GM23338 (cell line): ENCODE measurements around the gene IRF2BPL. TPM values are rescaled to one million over a fixed set of nuclear protein-coding genes. Genes with fewer than 3 reads are reported as not detected.

ENCODE experiments used
- ATAC-seq: fragments of 200-7000 bp; cut with Tn5 transposase; 3 replicates; pipeline ENCODE4 v1.9.1; 2020
- DNase-seq: peaks from one replicate; pipeline ENCODE4 v3.0.0-alpha.2; 2015; ENCODE audit warnings: low spot score
- H2AFZ ChIP-seq: fragments of 200-600 bp; sonication (generic); 2 replicates; pipeline ENCODE4 v1.8.0; 2016; ENCODE audit warnings: antibody characterized with exemption, mild to moderate bottlenecking, moderate library complexity
- H3F3A ChIP-seq: fragments of 200-600 bp; sonication (generic); replicated peaks from 2 replicates; pipeline ENCODE4 v1.8.0; 2017; ENCODE audit warnings: antibody characterized with exemption, mixed run types, low read depth
- H3K27ac ChIP-seq: fragments of 200-600 bp; sonication (generic); 2 replicates; pipeline ENCODE4 v1.6.1; 2016; ENCODE audit warnings: low read depth
- H3K27me3 ChIP-seq: fragments of 200-600 bp; sonication (generic); 2 replicates; pipeline ENCODE4 v1.8.0; 2016; ENCODE audit warnings: mild to moderate bottlenecking, mixed run types, moderate library complexity; ENCODE audit not compliant: insufficient read depth
- H3K36me3 ChIP-seq: fragments of 200-600 bp; sonication (generic); 2 replicates; pipeline ENCODE4 v1.8.0; 2016; ENCODE audit warnings: mild to moderate bottlenecking; ENCODE audit not compliant: insufficient read depth
- H3K4me1 ChIP-seq: fragments of 200-600 bp; sonication (generic); 2 replicates; pipeline ENCODE4 v1.8.0; 2016; ENCODE audit warnings: mild to moderate bottlenecking, moderate library complexity; ENCODE audit not compliant: insufficient read depth
- H3K4me2 ChIP-seq: fragments of 200-600 bp; sonication (generic); 2 replicates; pipeline ENCODE4 v1.7.1; 2017; ENCODE audit warnings: mixed run types
- H3K4me3 ChIP-seq: fragments of 200-600 bp; sonication (generic); 2 replicates; pipeline ENCODE4 v1.6.1; 2016; ENCODE audit warnings: mixed run types
- H3K79me2 ChIP-seq: fragments of 200-600 bp; sonication (generic); replicated peaks from 2 replicates; pipeline ENCODE4 v1.8.0; 2017; ENCODE audit warnings: mild to moderate bottlenecking; ENCODE audit not compliant: insufficient read depth
- H3K9me2 ChIP-seq: fragments of 200-600 bp; sonication (generic); 2 replicates; pipeline ENCODE4 v1.8.0; 2017; ENCODE audit not compliant: insufficient read depth
- H4K20me1 ChIP-seq: fragments of 200-600 bp; sonication (generic); replicated peaks from 2 replicates; pipeline ENCODE4 v1.8.0; 2017; ENCODE audit warnings: mild to moderate bottlenecking; ENCODE audit not compliant: insufficient read depth
- H3K27ac Mint-ChIP-seq: 2 replicates; pipeline ENCODE4 v1.8.0; 2020; ENCODE audit warnings: inconsistent platforms, mild to moderate bottlenecking, moderate library complexity, mixed read lengths
- H3K27me3 Mint-ChIP-seq: 3 replicates; pipeline ENCODE4 v1.8.0; 2022; ENCODE audit warnings: low read depth, mild to moderate bottlenecking, moderate library complexity, mixed read lengths, inconsistent platforms; ENCODE audit not compliant: insufficient read depth, poor library complexity
- H3K36me3 Mint-ChIP-seq: 3 replicates; pipeline ENCODE4 v1.8.0; 2021; ENCODE audit warnings: low read depth, mild to moderate bottlenecking, inconsistent platforms, moderate library complexity, mixed read lengths
- H3K4me1 Mint-ChIP-seq: 3 replicates; pipeline ENCODE4 v1.8.0; 2020; ENCODE audit warnings: mild to moderate bottlenecking, inconsistent platforms, mixed read lengths
- H3K4me3 Mint-ChIP-seq: 3 replicates; pipeline ENCODE4 v1.8.0; 2021; ENCODE audit warnings: moderate library complexity, mild to moderate bottlenecking, inconsistent platforms, mixed read lengths
- H3K9me3 Mint-ChIP-seq: 3 replicates; pipeline ENCODE4 v1.8.0; 2020; ENCODE audit warnings: moderate library complexity, mild to moderate bottlenecking, inconsistent platforms, mixed read lengths
- EZH2 ChIP-seq: fragments of 200-600 bp; sonication (generic); IDR thresholded peaks from one replicate; pipeline ENCODE4 v1.8.0; 2017; ENCODE audit warnings: antibody characterized with exemption, mild to moderate bottlenecking, low read depth; ENCODE audit not compliant: unreplicated experiment
- EZH2phosphoT487 ChIP-seq: fragments of 200-600 bp; sonication (generic); IDR thresholded peaks from one replicate; pipeline ENCODE4 v1.8.1; 2018; ENCODE audit warnings: antibody characterized with exemption; ENCODE audit not compliant: unreplicated experiment
- POLR2AphosphoS5 ChIP-seq: IDR thresholded peaks from 2 replicates; pipeline ENCODE4 v1.6.1; 2016; ENCODE audit warnings: antibody characterized with exemption, low read depth
- STAT1 ChIP-seq: IDR thresholded peaks from one replicate; pipeline ENCODE4 v1.6.1; 2016; ENCODE audit warnings: antibody characterized with exemption; ENCODE audit not compliant: unreplicated experiment
- polyA plus RNA-seq: library from polyadenylated mRNA; unstranded; fragments of >200 nt; fragmentation: Nextera tagmentation; extraction: Ambion mirVana; gene quantifications from 2 replicates; pipeline ENCODE4 v1.2.1, GENCODE V29; 2016
- total RNA-seq: library from RNA; depleted of rRNA; stranded (reverse); fragments of >200 nt; shearing (Covaris generic); gene quantifications from 2 replicates; pipeline ENCODE4 v1.2.3, GENCODE V29; 2014
- TF ChIP-seq, protein P1 (sequence below): fragments of 250-450 bp; sonication (Bioruptor Pico); IDR thresholded peaks from 2 replicates; pipeline ENCODE4 v1.5.0; 2020; ENCODE audit warnings: mild to moderate bottlenecking, moderate library complexity
- TF ChIP-seq, protein P2 (sequence below): IDR thresholded peaks from one replicate; pipeline ENCODE4 v1.6.1; 2018; ENCODE audit warnings: antibody characterized with exemption; ENCODE audit not compliant: unreplicated experiment
- TF ChIP-seq, protein P3 (sequence below), 2 experiments: fragments of 200-600 bp in 1 of 2; sonication (generic) in 1 of 2; conservative IDR thresholded peaks; 2 replicates each; pipeline versions ENCODE4 v1.5.1 to v1.6.1; 2016 to 2017; ENCODE audit warnings: antibody characterized with exemption in 2 of 2, low read depth in 2 of 2, mild to moderate bottlenecking in 2 of 2, moderate library complexity in 1 of 2

IRF2BPL gene
- total and polyA plus RNA-seq, 2 experiments from 2014 or later = 11.2 to 119 TPM

DNA sequence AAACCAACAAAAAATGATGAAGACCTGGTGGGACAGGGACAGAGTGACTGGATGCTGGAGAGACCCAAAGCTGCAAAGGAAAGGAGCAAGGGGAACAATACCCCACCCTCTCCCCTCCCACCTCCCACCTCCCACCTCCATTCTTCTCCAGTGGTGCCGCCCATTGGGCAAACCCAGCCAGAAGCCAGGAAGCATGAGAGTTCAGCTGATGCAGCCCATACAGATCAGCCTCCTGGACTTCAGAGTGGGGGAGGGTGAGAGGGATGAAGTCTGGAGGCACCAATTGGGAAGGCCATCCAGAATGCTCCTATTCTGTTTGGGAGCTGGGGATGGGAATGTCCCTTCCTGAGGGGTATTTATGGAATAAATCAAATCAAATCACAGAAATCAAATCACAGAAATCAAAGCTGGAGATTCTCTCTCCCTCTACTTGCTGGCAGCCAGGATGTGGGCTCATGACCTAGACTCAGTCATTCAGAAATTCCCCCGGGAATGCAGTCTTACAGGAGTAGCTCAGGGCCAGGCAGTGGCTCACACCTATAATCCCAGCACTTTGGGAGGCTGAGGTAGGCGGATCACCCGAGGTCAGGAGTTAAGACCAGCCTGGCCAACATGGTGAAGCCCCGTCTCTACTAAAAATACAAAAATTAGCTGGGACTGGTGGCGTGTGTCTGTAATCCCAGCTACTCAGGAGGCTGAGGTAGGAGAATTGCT, 31.1 kb downstream of the IRF2BPL start:
- peaks cover 41% of the 10 kb centered on the region for H3K4me1 ChIP-seq
- H3K9me2 ChIP-seq = no peaks in the 10 kb centered on the region
- no peaks in the 10 kb centered on the region for H3K79me2 ChIP-seq
- peaks cover 7% of the 10 kb centered on the region; the same call in 1 of the 2 replicates for H3F3A ChIP-seq
- H3K4me1 Mint-ChIP-seq = peaks cover 50% of the 10 kb centered on the region
- no peaks in the 10 kb centered on the region for H3K9me3 Mint-ChIP-seq
- no peak overlapping the region; the same call in 2 of the 3 replicates for H3K4me3 Mint-ChIP-seq
- no peaks in the 10 kb centered on the region for H3K36me3 Mint-ChIP-seq
- DNase-seq (no peak), ATAC-seq (peak; percentile 9)
- peak overlapping the region; percentile 64 for H3K4me2 ChIP-seq
- H3K27ac ChIP-seq = no peak overlapping the region
- H2AFZ ChIP-seq = 0 out of 2 replicates have a peak overlapping the region, but pooled peaks have one; percentile 52
- TF ChIP-seq, protein P1, sequence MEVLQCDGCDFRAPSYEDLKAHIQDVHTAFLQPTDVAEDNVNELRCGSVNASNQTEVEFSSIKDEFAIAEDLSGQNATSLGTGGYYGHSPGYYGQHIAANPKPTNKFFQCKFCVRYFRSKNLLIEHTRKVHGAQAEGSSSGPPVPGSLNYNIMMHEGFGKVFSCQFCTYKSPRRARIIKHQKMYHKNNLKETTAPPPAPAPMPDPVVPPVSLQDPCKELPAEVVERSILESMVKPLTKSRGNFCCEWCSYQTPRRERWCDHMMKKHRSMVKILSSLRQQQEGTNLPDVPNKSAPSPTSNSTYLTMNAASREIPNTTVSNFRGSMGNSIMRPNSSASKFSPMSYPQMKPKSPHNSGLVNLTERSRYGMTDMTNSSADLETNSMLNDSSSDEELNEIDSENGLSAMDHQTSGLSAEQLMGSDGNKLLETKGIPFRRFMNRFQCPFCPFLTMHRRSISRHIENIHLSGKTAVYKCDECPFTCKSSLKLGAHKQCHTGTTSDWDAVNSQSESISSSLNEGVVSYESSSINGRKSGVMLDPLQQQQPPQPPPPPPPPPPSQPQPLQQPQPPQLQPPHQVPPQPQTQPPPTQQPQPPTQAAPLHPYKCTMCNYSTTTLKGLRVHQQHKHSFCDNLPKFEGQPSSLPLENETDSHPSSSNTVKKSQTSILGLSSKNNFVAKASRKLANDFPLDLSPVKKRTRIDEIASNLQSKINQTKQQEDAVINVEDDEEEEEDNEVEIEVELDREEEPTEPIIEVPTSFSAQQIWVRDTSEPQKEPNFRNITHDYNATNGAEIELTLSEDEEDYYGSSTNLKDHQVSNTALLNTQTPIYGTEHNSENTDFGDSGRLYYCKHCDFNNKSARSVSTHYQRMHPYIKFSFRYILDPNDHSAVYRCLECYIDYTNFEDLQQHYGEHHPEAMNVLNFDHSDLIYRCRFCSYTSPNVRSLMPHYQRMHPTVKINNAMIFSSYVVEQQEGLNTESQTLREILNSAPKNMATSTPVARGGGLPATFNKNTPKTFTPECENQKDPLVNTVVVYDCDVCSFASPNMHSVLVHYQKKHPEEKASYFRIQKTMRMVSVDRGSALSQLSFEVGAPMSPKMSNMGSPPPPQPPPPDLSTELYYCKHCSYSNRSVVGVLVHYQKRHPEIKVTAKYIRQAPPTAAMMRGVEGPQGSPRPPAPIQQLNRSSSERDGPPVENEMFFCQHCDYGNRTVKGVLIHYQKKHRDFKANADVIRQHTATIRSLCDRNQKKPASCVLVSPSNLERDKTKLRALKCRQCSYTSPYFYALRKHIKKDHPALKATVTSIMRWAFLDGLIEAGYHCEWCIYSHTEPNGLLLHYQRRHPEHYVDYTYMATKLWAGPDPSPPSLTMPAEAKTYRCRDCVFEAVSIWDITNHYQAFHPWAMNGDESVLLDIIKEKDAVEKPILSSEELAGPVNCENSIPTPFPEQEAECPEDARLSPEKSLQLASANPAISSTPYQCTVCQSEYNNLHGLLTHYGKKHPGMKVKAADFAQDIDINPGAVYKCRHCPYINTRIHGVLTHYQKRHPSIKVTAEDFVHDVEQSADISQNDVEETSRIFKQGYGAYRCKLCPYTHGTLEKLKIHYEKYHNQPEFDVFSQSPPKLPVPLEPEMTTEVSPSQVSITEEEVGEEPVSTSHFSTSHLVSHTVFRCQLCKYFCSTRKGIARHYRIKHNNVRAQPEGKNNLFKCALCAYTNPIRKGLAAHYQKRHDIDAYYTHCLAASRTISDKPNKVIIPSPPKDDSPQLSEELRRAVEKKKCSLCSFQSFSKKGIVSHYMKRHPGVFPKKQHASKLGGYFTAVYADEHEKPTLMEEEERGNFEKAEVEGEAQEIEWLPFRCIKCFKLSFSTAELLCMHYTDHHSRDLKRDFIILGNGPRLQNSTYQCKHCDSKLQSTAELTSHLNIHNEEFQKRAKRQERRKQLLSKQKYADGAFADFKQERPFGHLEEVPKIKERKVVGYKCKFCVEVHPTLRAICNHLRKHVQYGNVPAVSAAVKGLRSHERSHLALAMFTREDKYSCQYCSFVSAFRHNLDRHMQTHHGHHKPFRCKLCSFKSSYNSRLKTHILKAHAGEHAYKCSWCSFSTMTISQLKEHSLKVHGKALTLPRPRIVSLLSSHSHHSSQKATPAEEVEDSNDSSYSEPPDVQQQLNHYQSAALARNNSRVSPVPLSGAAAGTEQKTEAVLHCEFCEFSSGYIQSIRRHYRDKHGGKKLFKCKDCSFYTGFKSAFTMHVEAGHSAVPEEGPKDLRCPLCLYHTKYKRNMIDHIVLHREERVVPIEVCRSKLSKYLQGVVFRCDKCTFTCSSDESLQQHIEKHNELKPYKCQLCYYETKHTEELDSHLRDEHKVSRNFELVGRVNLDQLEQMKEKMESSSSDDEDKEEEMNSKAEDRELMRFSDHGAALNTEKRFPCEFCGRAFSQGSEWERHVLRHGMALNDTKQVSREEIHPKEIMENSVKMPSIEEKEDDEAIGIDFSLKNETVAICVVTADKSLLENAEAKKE (CRISPR knock-in tag) = no peak
- TF ChIP-seq, protein P2, sequence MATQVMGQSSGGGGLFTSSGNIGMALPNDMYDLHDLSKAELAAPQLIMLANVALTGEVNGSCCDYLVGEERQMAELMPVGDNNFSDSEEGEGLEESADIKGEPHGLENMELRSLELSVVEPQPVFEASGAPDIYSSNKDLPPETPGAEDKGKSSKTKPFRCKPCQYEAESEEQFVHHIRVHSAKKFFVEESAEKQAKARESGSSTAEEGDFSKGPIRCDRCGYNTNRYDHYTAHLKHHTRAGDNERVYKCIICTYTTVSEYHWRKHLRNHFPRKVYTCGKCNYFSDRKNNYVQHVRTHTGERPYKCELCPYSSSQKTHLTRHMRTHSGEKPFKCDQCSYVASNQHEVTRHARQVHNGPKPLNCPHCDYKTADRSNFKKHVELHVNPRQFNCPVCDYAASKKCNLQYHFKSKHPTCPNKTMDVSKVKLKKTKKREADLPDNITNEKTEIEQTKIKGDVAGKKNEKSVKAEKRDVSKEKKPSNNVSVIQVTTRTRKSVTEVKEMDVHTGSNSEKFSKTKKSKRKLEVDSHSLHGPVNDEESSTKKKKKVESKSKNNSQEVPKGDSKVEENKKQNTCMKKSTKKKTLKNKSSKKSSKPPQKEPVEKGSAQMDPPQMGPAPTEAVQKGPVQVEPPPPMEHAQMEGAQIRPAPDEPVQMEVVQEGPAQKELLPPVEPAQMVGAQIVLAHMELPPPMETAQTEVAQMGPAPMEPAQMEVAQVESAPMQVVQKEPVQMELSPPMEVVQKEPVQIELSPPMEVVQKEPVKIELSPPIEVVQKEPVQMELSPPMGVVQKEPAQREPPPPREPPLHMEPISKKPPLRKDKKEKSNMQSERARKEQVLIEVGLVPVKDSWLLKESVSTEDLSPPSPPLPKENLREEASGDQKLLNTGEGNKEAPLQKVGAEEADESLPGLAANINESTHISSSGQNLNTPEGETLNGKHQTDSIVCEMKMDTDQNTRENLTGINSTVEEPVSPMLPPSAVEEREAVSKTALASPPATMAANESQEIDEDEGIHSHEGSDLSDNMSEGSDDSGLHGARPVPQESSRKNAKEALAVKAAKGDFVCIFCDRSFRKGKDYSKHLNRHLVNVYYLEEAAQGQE = no peak
- no peak for TF ChIP-seq EZH2phosphoT487
- TF ChIP-seq EZH2 = no peak
- no peak for TF ChIP-seq POLR2AphosphoS5
- TF ChIP-seq STAT1 = no peak
- TF ChIP-seq, protein P3, sequence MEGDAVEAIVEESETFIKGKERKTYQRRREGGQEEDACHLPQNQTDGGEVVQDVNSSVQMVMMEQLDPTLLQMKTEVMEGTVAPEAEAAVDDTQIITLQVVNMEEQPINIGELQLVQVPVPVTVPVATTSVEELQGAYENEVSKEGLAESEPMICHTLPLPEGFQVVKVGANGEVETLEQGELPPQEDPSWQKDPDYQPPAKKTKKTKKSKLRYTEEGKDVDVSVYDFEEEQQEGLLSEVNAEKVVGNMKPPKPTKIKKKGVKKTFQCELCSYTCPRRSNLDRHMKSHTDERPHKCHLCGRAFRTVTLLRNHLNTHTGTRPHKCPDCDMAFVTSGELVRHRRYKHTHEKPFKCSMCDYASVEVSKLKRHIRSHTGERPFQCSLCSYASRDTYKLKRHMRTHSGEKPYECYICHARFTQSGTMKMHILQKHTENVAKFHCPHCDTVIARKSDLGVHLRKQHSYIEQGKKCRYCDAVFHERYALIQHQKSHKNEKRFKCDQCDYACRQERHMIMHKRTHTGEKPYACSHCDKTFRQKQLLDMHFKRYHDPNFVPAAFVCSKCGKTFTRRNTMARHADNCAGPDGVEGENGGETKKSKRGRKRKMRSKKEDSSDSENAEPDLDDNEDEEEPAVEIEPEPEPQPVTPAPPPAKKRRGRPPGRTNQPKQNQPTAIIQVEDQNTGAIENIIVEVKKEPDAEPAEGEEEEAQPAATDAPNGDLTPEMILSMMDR (conservative IDR thresholded peaks at IDR 0.05; ENCODE audit: low read depth in 2 of 2) = no peak
- no peak overlapping the region for H3K27ac Mint-ChIP-seq
- no peaks in the 10 kb centered on the region for H4K20me1 ChIP-seq
- H3K27me3 ChIP-seq = no peaks in the 10 kb centered on the region
- H3K4me3 ChIP-seq = no peak overlapping the region
- no peaks in the 10 kb centered on the region for H3K36me3 ChIP-seq
- H3K27me3 Mint-ChIP-seq = peaks cover 19% of the 10 kb centered on the region
